Measurements from ENCODE around the gene XPNPEP3. TPM values are rescaled to one million over a fixed set of nuclear protein-coding genes. Genes with fewer than 3 reads are reported as not detected.

Gene XPNPEP3
- total RNA-seq, 1 donor from 2014 or later: 15.0 TPM

GRCh38 chr22:40928657-40929056 is 71.7 kb downstream of the XPNPEP3 start:
- Histone ChIP-seq H3K27me3 (no peaks in the 10 kb centered on the region), H3K27ac (no peak overlapping the region), H3K36me3 (peaks cover 36% of the 10 kb centered on the region), H3K9me3 (no peaks in the 10 kb centered on the region), H3K4me3 (no peak overlapping the region), H3K4me1 (no peaks in the 10 kb centered on the region)
- intact Hi-C loops (cut with DNase I): no loop called here
- no peak for ATAC-seq
- DNase-seq: no peak
- TF ChIP-seq CTCF (IDR thresholded peaks at IDR 0.05): no peak

DNA sequence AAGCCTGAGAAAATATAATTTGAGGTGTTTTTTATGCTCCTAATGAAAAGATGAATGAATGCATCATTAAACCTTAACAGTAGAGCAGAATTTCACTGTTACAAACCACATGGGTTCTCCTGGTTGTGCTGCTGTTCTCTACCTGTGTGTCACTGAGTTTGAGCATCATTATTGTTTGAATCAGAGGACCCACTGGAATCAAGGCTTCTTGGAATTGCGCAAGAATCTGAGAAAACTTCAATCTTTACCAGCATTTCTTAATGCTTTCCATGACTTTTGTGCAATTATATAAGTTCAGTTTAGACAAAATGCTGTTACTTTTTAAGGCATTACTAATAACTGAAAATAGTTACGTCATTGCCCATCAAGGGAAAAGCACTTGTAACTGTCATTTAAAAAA is 75.4 kb downstream of the XPNPEP3 start:
- DNase-seq (no peak), ATAC-seq (no peak)
- intact Hi-C loops (cut with DNase I): no loop called here

GRCh38 chr22:40939202-40939601 is 82.3 kb downstream of the XPNPEP3 start:
- H3K9me3 ChIP-seq: no peaks in the 10 kb centered on the region
- no peak overlapping the region for H3K4me3 ChIP-seq
- TF ChIP-seq CTCF (IDR thresholded peaks at IDR 0.05): no peak
- H3K36me3 ChIP-seq: no peaks in the 10 kb centered on the region
- intact Hi-C loops (cut with DNase I): no loop called here
- H3K27me3 ChIP-seq: no peaks in the 10 kb centered on the region
- DNase-seq (no peak), ATAC-seq (no peak)
- no peaks in the 10 kb centered on the region for H3K4me1 ChIP-seq
- no peak overlapping the region for H3K27ac ChIP-seq

More for the DNA sequence above, 75.4 kb downstream of the XPNPEP3 start:
- Histone ChIP-seq H3K4me1 (no peaks in the 10 kb centered on the region), H3K27me3 (no peaks in the 10 kb centered on the region), H3K9me3 (no peaks in the 10 kb centered on the region), H3K36me3 (peaks cover 10% of the 10 kb centered on the region), H3K27ac (no peak overlapping the region), H3K4me3 (no peak overlapping the region)
- TF ChIP-seq CTCF (IDR thresholded peaks at IDR 0.05): no peak

GRCh38 chr22:40950962-40951794 is 94.2 kb downstream of the XPNPEP3 start, which contains the start of gene RBX1:
Gene RBX1 (plus strand): TSS chr22:40951378. CDS start chr22:40951399, 21 bp downstream.
- Histone ChIP-seq H3K36me3 (peaks cover 22% of the 10 kb centered on the region), H3K27ac (peak within 1 kb of the TSS; percentile 97), H3K4me1 (peaks cover 19% of the 10 kb centered on the region), H3K9me3 (no peaks in the 10 kb centered on the region), H3K4me3 (peak within 1 kb of the TSS; percentile 58), H3K27me3 (no peaks in the 10 kb centered on the region)
- DNase-seq (peak; percentile 99), ATAC-seq (peak; percentile 97)
- TF ChIP-seq CTCF (IDR thresholded peaks at IDR 0.05): no peak
- intact Hi-C loops (cut with DNase I): loop anchor here (5.0 kb wide), 1 partner anchor 141 kb away; the partner anchor contains the start of gene EP300

- ATAC-seq: no peak
- Histone ChIP-seq H3K27me3 (no peaks in the 10 kb centered on the region), H3K27ac (peak overlapping the region; percentile 97)
These were observed 95.1 kb downstream of the XPNPEP3 start for GRCh38 chr22:40951795-40952605.

More at GRCh38 chr22:40951795-40952605, 95.1 kb downstream of the XPNPEP3 start:
- TF ChIP-seq CTCF (IDR thresholded peaks at IDR 0.05): no peak
- H3K4me3 ChIP-seq: peak overlapping the region; percentile 58
- peaks cover 31% of the 10 kb centered on the region for H3K36me3 ChIP-seq
- H3K4me1 ChIP-seq: peaks cover 19% of the 10 kb centered on the region
- DNase-seq: no peak
- no peaks in the 10 kb centered on the region for H3K9me3 ChIP-seq
- intact Hi-C loops (cut with DNase I): loop anchor here (5.0 kb wide), 1 partner anchor 140 kb away; the partner anchor contains the start of gene EP300
